H1 (cell line): ENCODE measurements around the gene ITGB5. TPM values are rescaled to one million over a fixed set of nuclear protein-coding genes. Genes with fewer than 3 reads are reported as not detected.

Source experiments
- CTCF ChIA-PET: fragments of 300-600 bp; sonication (Branson Sonifier 250); formaldehyde crosslinking; loops from one replicate; lab custom pipeline; 2021; ENCODE audit not compliant: partially characterized antibody; lab: Charles Lee
- POLR2A ChIA-PET: fragments of 300-600 bp; sonication (Branson Sonifier 250); formaldehyde crosslinking; loops from one replicate; lab custom pipeline; 2021; ENCODE audit warnings: inconsistent platforms; ENCODE audit not compliant: partially characterized antibody; lab: Charles Lee
- DNase-seq, 2 experiments: peaks; one replicate each; pipeline versions ENCODE4 v3.0.0 to v3.0.0-alpha.2; 2010 to 2022; ENCODE audit warnings: low spot score in 2 of 2, low read depth in 1 of 2, mixed read lengths in 1 of 2
- FAIRE-seq: peaks from 2 replicates; lab custom pipeline; 2011; peaks lifted over from hg19 to GRCh38; lab: Jason Lieb, UNC
- H2AFZ ChIP-seq: 2 replicates; pipeline ENCODE4 v1.8.1; 2012; ENCODE audit warnings: low read length, inconsistent platforms
- H2AK5ac ChIP-seq: 2 replicates; pipeline ENCODE4 v1.6.1; 2013; ENCODE audit warnings: low read depth, low read length
- H2BK120ac ChIP-seq: replicated peaks from 2 replicates; pipeline ENCODE3; 2013; ENCODE audit warnings: low read depth, low read length, inconsistent platforms
- H2BK12ac ChIP-seq: 2 replicates; pipeline ENCODE4 v1.6.1; 2013; ENCODE audit warnings: low read depth, low read length
- H2BK15ac ChIP-seq: 2 replicates; pipeline ENCODE4 v1.6.1; 2013; ENCODE audit warnings: low read length
- H2BK20ac ChIP-seq: 2 replicates; pipeline ENCODE4 v1.6.1; 2013; ENCODE audit warnings: low read length
- H2BK5ac ChIP-seq: 2 replicates; pipeline ENCODE4 v1.6.1; 2013; ENCODE audit warnings: low read depth, low read length
- H3K14ac ChIP-seq: 2 replicates; pipeline ENCODE4 v1.6.1; 2013; ENCODE audit warnings: inconsistent platforms; ENCODE audit not compliant: insufficient read length
- H3K18ac ChIP-seq: 2 replicates; pipeline ENCODE4 v1.6.1; 2013; ENCODE audit warnings: low read length; ENCODE audit errors: extremely low read depth
- H3K23ac ChIP-seq: 2 replicates; pipeline ENCODE4 v1.6.1; 2013; ENCODE audit warnings: inconsistent platforms; ENCODE audit not compliant: insufficient read length
- H3K23me2 ChIP-seq: 2 replicates; pipeline ENCODE4 v1.6.1; 2013; ENCODE audit warnings: low read depth, low read length
- H3K27ac ChIP-seq: 2 replicates; pipeline ENCODE4 v1.6.1; 2011; ENCODE audit warnings: low read depth, low read length, inconsistent platforms
- H3K27me3 ChIP-seq, 4 experiments: replicated peaks in 1 of 4; 1 replicate in 1 of 4; 2 replicates in 3 of 4; pipeline versions ENCODE4 v1.6.1 to v1.8.1; 2011 to 2013; ENCODE audit warnings: low read length in 3 of 4, mild to moderate bottlenecking in 3 of 4, inconsistent platforms in 2 of 4, mixed read lengths in 2 of 4, moderate library complexity in 1 of 4; ENCODE audit not compliant: control insufficient read depth in 3 of 4, insufficient read depth in 3 of 4; ENCODE audit errors: extremely low read depth in 1 of 4
- H3K36me3 ChIP-seq, 4 experiments: 2 replicates each; pipeline versions ENCODE4 v1.6.1 to v1.8.1; 2011 to 2013; ENCODE audit warnings: mild to moderate bottlenecking in 4 of 4, low read length in 3 of 4, moderate library complexity in 2 of 4, control low read depth in 1 of 4, inconsistent platforms in 1 of 4; ENCODE audit not compliant: insufficient read depth in 4 of 4, control insufficient read depth in 2 of 4
- H3K4ac ChIP-seq: replicated peaks from 2 replicates; pipeline ENCODE3; 2013; ENCODE audit warnings: low read length, low read depth, mixed read lengths, inconsistent platforms; ENCODE audit not compliant: insufficient read length
- H3K4me1 ChIP-seq, 4 experiments: replicated peaks in 1 of 4; 1 replicate in 1 of 4; 2 replicates in 3 of 4; pipeline versions ENCODE4 v1.6.1 to v1.8.1; 2011 to 2013; ENCODE audit warnings: low read length in 3 of 4, inconsistent platforms in 2 of 4, mixed read lengths in 1 of 4; ENCODE audit not compliant: insufficient read depth in 4 of 4, control insufficient read depth in 3 of 4
- H3K4me2 ChIP-seq, 2 experiments: 2 replicates each; pipeline versions ENCODE4 v1.6.1 to v1.8.1; 2011 to 2013; ENCODE audit warnings: low read depth in 2 of 2, low read length in 2 of 2, control low read depth in 1 of 2, inconsistent platforms in 1 of 2, mild to moderate bottlenecking in 1 of 2; ENCODE audit not compliant: insufficient read depth in 1 of 2
- H3K4me3 ChIP-seq, 4 experiments: fragments of 200-600, 300-600 bp in 1 of 4; sonication (generic), shearing (Covaris generic), sonication (Bioruptor Twin) in 1 of 4; 2 replicates each; pipeline versions ENCODE4 v1.5.1 to v1.8.1; 2011 to 2016; ENCODE audit warnings: low read length in 4 of 4, low read depth in 3 of 4, control low read depth in 2 of 4, inconsistent platforms in 2 of 4, mild to moderate bottlenecking in 2 of 4, mixed read lengths in 1 of 4, moderate library complexity in 1 of 4; ENCODE audit not compliant: insufficient read depth in 2 of 4; ENCODE audit errors: extremely low read depth in 1 of 4
- H3K56ac ChIP-seq: replicated peaks from 2 replicates; pipeline ENCODE3; 2013; ENCODE audit warnings: low read depth, mild to moderate bottlenecking, mixed read lengths, low read length, inconsistent platforms; ENCODE audit not compliant: insufficient read length
- H3K79me1 ChIP-seq: 2 replicates; pipeline ENCODE4 v1.6.1; 2013; ENCODE audit warnings: low read depth, low read length, control low read depth
- H3K79me2 ChIP-seq, 2 experiments: 2 replicates each; pipeline versions ENCODE4 v1.6.1 to v1.8.1; 2012 to 2013; ENCODE audit warnings: low read length in 2 of 2, mild to moderate bottlenecking in 2 of 2, inconsistent platforms in 1 of 2; ENCODE audit not compliant: insufficient read depth in 2 of 2, control insufficient read depth in 1 of 2
- H3K9ac ChIP-seq, 4 experiments: replicated peaks in 1 of 4; 1 replicate in 1 of 4; 2 replicates in 3 of 4; pipeline versions ENCODE4 v1.6.1 to v1.8.1; 2011 to 2013; ENCODE audit warnings: low read depth in 3 of 4, low read length in 3 of 4, control low read depth in 2 of 4, mild to moderate bottlenecking in 2 of 4, moderate library complexity in 2 of 4, inconsistent platforms in 1 of 4; ENCODE audit errors: extremely low read depth in 1 of 4
- H3K9me3 ChIP-seq, 2 experiments: 2 replicates each; pipeline versions ENCODE4 v1.6.1 to v1.8.1; 2012 to 2013; ENCODE audit warnings: mild to moderate bottlenecking in 2 of 2, moderate library complexity in 2 of 2, control low read depth in 1 of 2, inconsistent platforms in 1 of 2, low read depth in 1 of 2, low read length in 1 of 2, mixed read lengths in 1 of 2; ENCODE audit not compliant: insufficient read depth in 2 of 2
- H4K20me1 ChIP-seq, 2 experiments: replicated peaks in 1 of 2; 2 replicates each; pipeline versions ENCODE3 to v1.8.1; 2011 to 2013; ENCODE audit warnings: inconsistent platforms in 2 of 2, low read length in 2 of 2, mild to moderate bottlenecking in 1 of 2; ENCODE audit not compliant: insufficient read depth in 2 of 2, control insufficient read depth in 1 of 2
- H4K5ac ChIP-seq: 2 replicates; pipeline ENCODE4 v1.6.1; 2013; ENCODE audit warnings: low read length, low read depth, mixed read lengths, inconsistent platforms; ENCODE audit not compliant: insufficient read length
- H4K8ac ChIP-seq: 2 replicates; pipeline ENCODE4 v1.8.0; 2013; ENCODE audit warnings: mild to moderate bottlenecking, moderate library complexity, low read length, inconsistent platforms; ENCODE audit not compliant: insufficient read depth; ENCODE audit errors: extremely low read depth
- H4K91ac ChIP-seq: replicated peaks from 2 replicates; pipeline ENCODE3; 2013; ENCODE audit warnings: low read length, mixed read lengths, inconsistent platforms; ENCODE audit not compliant: insufficient read length
- CHD1 ChIP-seq: IDR thresholded peaks from 2 replicates; pipeline ENCODE4 v1.6.1; 2012; ENCODE audit warnings: low read depth, low read length, improper control_type of control experiment
- GABPA ChIP-seq: IDR thresholded peaks from 2 replicates; pipeline ENCODE4 v1.6.1; 2011; ENCODE audit warnings: mild to moderate bottlenecking, low read length, moderate library complexity, borderline replicate concordance; ENCODE audit not compliant: insufficient read depth
- NANOG ChIP-seq: IDR thresholded peaks from 2 replicates; pipeline ENCODE4 v1.6.1; 2011; ENCODE audit warnings: low read length, low read depth, mild to moderate bottlenecking, inconsistent platforms; ENCODE audit not compliant: insufficient read depth, poor library complexity, severe bottlenecking
- PHF8 ChIP-seq: fragments of 200-600 bp; sonication (generic); conservative IDR thresholded peaks from 2 replicates; pipeline ENCODE4 v1.7.1; 2012; ENCODE audit warnings: low read depth, mild to moderate bottlenecking, inconsistent platforms, low read length, moderate library complexity
- SP1 ChIP-seq: IDR thresholded peaks from 2 replicates; pipeline ENCODE4 v1.6.1; 2011; ENCODE audit warnings: low read depth, low read length
- WGBS, 2 experiments: shearing (Covaris generic) in 1 of 2; methylation state at CpG; one replicate each; pipeline versions ENCODE4 v1.1.6 to v1.1.7; 2013 to 2015; ENCODE audit warnings: low lambda C conversion rate in 2 of 2, mixed read lengths in 2 of 2, inconsistent platforms in 1 of 2, low coverage in 1 of 2, missing lambda C conversion rate in 1 of 2; ENCODE audit not compliant: insufficient replicate concordance in 2 of 2, insufficient coverage in 1 of 2, insufficient read length in 1 of 2; ENCODE audit errors: extremely low coverage in 1 of 2, missing lambda C conversion rate in 1 of 2; 5-methylcytosine and 5-hydroxymethylcytosine counted together
- polyA plus RNA-seq, 7 experiments: library from polyadenylated mRNA; depleted of rRNA in 3 of 7; stranded (reverse) in 5 of 7; unstranded in 2 of 7; fragments of >200 nt in 5 of 7; fragments of 200-250 nt in 2 of 7; gene quantifications; 1 replicate in 5 of 7; 2 replicates in 1 of 7; 4 replicates in 1 of 7; pipeline versions ENCODE4 v1.2.1 to v1.2.3, GENCODE V29; 2011 to 2013; ENCODE audit warnings: missing spikeins in 2 of 7, mixed read lengths in 2 of 7
- total RNA-seq: library from RNA; stranded (reverse); fragmentation: NEBNext Ultra II Directional; extraction: Animal tissue kit (Norgen Biotek cat#: 25700); gene quantifications from 2 replicates; pipeline ENCODE4 v1.2.1, GENCODE V29; 2021

Gene ITGB5
- total and polyA plus RNA-seq, 2 of the 8 experiments (the other 6 are each of a cell fraction or from before 2014, with no cell fraction given), result 101 to 268 TPM

DNA sequence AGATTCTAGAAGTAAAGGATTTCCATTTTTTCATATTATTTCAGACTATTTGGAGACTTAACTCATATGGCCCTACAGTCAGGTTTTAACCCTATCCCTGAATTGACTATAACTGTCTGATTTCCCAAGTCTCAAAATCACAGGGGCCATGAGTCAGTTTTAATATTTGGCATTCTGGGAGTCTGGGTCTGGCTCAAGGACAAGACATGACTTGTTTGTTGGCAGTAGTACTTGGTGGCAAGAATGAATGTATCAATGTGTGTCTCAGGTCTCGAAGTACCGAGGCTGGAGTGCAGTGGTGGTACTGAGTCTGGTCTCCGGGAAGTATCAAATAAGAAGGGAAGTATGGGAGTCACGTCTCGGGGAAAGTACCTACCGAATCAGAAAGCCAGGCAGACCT lies 146.1 kb downstream of the ITGB5 start:
- H2BK5ac ChIP-seq, result no peak overlapping the region
- no peaks in the 10 kb centered on the region for H3K27me3 ChIP-seq
- DNase-seq (no peak), FAIRE-seq (no peak)
- H3K56ac ChIP-seq, result no peak overlapping the region
- no peak overlapping the region for H2BK120ac ChIP-seq
- H3K27ac ChIP-seq, result no peak overlapping the region
- no peak overlapping the region for H2BK12ac ChIP-seq
- no peak overlapping the region for H3K23ac ChIP-seq
- H4K8ac ChIP-seq, result no peak overlapping the region
- H2BK15ac ChIP-seq, result no peak overlapping the region
- ChIA-PET POLR2A (interaction anchor here (1.0 to 2.5 kb wide), 3 partner anchors 8 to 19 kb away, joined by 3 to 17 read pairs (median 8); partner anchors contain the start of gene UMPS), CTCF (interaction anchor here (1.3 kb wide), 1 partner anchor 10 kb away, joined by 4 read pairs; no protein-coding TSS in a partner anchor)
- 0 out of 4 replicates have a peak, but pooled peaks cover 0 to 2% of the 10 kb centered on the region in 2 experiments for H3K79me2 ChIP-seq
- WGBS, 2 experiments, result 94% methylated on average over 6 of the region's 6 CpGs; no CpG with 5 or more reads in 1 of the 2 experiments
- TF ChIP-seq PHF8 (no peak), NANOG (no peak), GABPA (no peak), CHD1 (no peak), SP1 (no peak)
- no peak overlapping the region for H4K5ac ChIP-seq
- no peak overlapping the region for H3K14ac ChIP-seq
- H4K20me1 ChIP-seq, result peaks cover 0 to 4% of the 10 kb centered on the region in 2 experiments
- no peaks in the 10 kb centered on the region for H3K23me2 ChIP-seq
- H3K9me3 ChIP-seq, result no peaks in the 10 kb centered on the region
- H3K4me3 ChIP-seq, result no peak overlapping the region
- H2AK5ac ChIP-seq, result no peak overlapping the region
- peaks cover 16 to 91% (median 51%) of the 10 kb centered on the region in 4 experiments for H3K36me3 ChIP-seq
- no peak overlapping the region for H3K4ac ChIP-seq
- no peak overlapping the region for H2AFZ ChIP-seq
- no peak overlapping the region for H4K91ac ChIP-seq
- no peak overlapping the region for H3K4me2 ChIP-seq
- no peak overlapping the region for H3K9ac ChIP-seq
- H3K4me1 ChIP-seq, result no peaks in the 10 kb centered on the region
- no peak overlapping the region for H3K18ac ChIP-seq
- no peaks in the 10 kb centered on the region; the same call in 1 of the 2 replicates for H3K79me1 ChIP-seq
- no peak overlapping the region for H2BK20ac ChIP-seq
